Adrenal gland (tissue), 5 donors: ENCODE results near the gene TANK.
"Not testable (repeated sequence)": the region's sequence is repeated elsewhere in the genome, so short reads cannot be mapped to it uniquely, and the experiment has no call there.

Experiments used
- POLR2A ChIP-seq, 2 donors: fragments of 450-650 bp; IDR thresholded peaks; one replicate each; pipeline ENCODE4 v1.6.1; 2017; ENCODE audit warnings: antibody characterized with exemption in 2 of 2, mild to moderate bottlenecking in 2 of 2, moderate library complexity in 1 of 2
- TF ChIP-seq, protein P1 (sequence below), 6 experiments: fragments of 450-650 bp in 4 of 6; fragments of 200-600 bp in 2 of 6; sonication (generic) in 1 of 6; IDR thresholded peaks; 1 replicate in 5 of 6; 2 replicates in 1 of 6; pipeline versions ENCODE4 v1.5.1 to v1.8.0; 2016 to 2021; ENCODE audit warnings: antibody characterized with exemption in 6 of 6, mild to moderate bottlenecking in 2 of 6, moderate library complexity in 1 of 6
- donor health status: DM: no; HTN: no; CAD: no.

DNA sequence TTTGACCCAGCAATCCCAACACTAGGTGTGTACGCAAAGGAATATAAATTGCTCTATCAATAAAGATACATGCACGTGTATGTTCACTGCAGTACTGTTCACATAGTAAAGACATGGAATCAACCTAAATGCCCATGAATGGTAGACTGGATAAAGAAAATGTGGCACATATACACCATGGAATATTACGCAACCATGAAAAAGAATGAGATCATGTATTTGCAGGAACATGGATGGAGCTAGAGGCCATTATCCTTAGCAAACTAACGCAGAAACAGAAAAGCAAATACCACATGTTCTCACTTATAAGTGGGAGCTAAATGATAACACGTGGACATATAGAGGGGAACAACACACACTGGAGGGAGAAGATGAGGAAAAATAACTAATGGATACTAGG, 27.8 kb upstream of the TANK start:
- TF ChIP-seq, protein P1, sequence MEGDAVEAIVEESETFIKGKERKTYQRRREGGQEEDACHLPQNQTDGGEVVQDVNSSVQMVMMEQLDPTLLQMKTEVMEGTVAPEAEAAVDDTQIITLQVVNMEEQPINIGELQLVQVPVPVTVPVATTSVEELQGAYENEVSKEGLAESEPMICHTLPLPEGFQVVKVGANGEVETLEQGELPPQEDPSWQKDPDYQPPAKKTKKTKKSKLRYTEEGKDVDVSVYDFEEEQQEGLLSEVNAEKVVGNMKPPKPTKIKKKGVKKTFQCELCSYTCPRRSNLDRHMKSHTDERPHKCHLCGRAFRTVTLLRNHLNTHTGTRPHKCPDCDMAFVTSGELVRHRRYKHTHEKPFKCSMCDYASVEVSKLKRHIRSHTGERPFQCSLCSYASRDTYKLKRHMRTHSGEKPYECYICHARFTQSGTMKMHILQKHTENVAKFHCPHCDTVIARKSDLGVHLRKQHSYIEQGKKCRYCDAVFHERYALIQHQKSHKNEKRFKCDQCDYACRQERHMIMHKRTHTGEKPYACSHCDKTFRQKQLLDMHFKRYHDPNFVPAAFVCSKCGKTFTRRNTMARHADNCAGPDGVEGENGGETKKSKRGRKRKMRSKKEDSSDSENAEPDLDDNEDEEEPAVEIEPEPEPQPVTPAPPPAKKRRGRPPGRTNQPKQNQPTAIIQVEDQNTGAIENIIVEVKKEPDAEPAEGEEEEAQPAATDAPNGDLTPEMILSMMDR (IDR thresholded peaks at IDR 0.05): not testable (repeated sequence)
- TF ChIP-seq POLR2A (IDR thresholded peaks at IDR 0.05): not testable (repeated sequence)
